ENCODE measurements around the gene PSMD3. TPM values are rescaled to one million over a fixed set of nuclear protein-coding genes. Genes with fewer than 3 reads are reported as not detected.

PSMD3 gene
- polyA plus RNA-seq, 2 donors: 48.9 to 79.6 TPM

GRCh38 chr17:40018211-40019121 lies 37.9 kb downstream of the PSMD3 start:
- Histone ChIP-seq H3K4me3 (ENCODE audit: low read depth in 1 of 2, low read length in 2 of 2) (no peak overlapping the region), H3K36me3 (ENCODE audit: control insufficient read depth in 2 of 2, insufficient read depth in 2 of 2, low read length in 1 of 2) (peaks cover 3 to 31% of the 10 kb centered on the region in 2 donors), H3K4me1 (ENCODE audit: control insufficient read depth in 2 of 2, insufficient read depth in 2 of 2, low read length in 1 of 2) (peaks cover 0 to 19% of the 10 kb centered on the region in 2 donors), H3K27me3 (ENCODE audit: control insufficient read depth in 1 of 2, insufficient read depth in 2 of 2, low read length in 2 of 2) (no peaks in the 10 kb centered on the region), H3K9me3 (ENCODE audit: control insufficient read depth in 2 of 2, insufficient read depth in 1 of 2, low read depth in 1 of 2, low read length in 1 of 2) (no peaks in the 10 kb centered on the region), H3K27ac (ENCODE audit: low read depth in 2 of 2, low read length in 1 of 2) (peak overlapping the region in 1 of 2 donors; percentile 20)
- 50 to 57% methylated on average over 15 of the region's 15 CpGs for WGBS, 2 donors

- WGBS, 2 donors: 80% methylated on average over 24 of the region's 24 CpGs
- H3K4me3 ChIP-seq (ENCODE audit: low read depth in 1 of 2, low read length in 2 of 2): no peak overlapping the region
- no peaks in the 10 kb centered on the region for H3K27me3 ChIP-seq (ENCODE audit: control insufficient read depth in 1 of 2, insufficient read depth in 2 of 2, low read length in 2 of 2)
- peaks cover 0 to 19% of the 10 kb centered on the region in 2 donors for H3K4me1 ChIP-seq (ENCODE audit: control insufficient read depth in 2 of 2, insufficient read depth in 2 of 2, low read length in 1 of 2)
- no peaks in the 10 kb centered on the region for H3K9me3 ChIP-seq (ENCODE audit: control insufficient read depth in 2 of 2, insufficient read depth in 1 of 2, low read depth in 1 of 2, low read length in 1 of 2)
- no peak overlapping the region for H3K27ac ChIP-seq (ENCODE audit: low read depth in 2 of 2, low read length in 1 of 2)
- peaks cover 3 to 32% of the 10 kb centered on the region in 2 donors for H3K36me3 ChIP-seq (ENCODE audit: control insufficient read depth in 2 of 2, insufficient read depth in 2 of 2, low read length in 1 of 2)
Measured at GRCh38 chr17:40019140-40019991, 38.8 kb downstream of the PSMD3 start.

- Histone ChIP-seq H3K36me3 (ENCODE audit: control insufficient read depth in 2 of 2, insufficient read depth in 2 of 2, low read length in 1 of 2) (peaks cover 3 to 32% of the 10 kb centered on the region in 2 donors), H3K9me3 (ENCODE audit: control insufficient read depth in 2 of 2, insufficient read depth in 1 of 2, low read depth in 1 of 2, low read length in 1 of 2) (no peaks in the 10 kb centered on the region), H3K27me3 (ENCODE audit: control insufficient read depth in 1 of 2, insufficient read depth in 2 of 2, low read length in 2 of 2) (no peaks in the 10 kb centered on the region), H3K4me3 (ENCODE audit: low read depth in 1 of 2, low read length in 2 of 2) (no peak overlapping the region), H3K27ac (ENCODE audit: low read depth in 2 of 2, low read length in 1 of 2) (no peak overlapping the region), H3K4me1 (ENCODE audit: control insufficient read depth in 2 of 2, insufficient read depth in 2 of 2, low read length in 1 of 2) (peaks cover 0 to 19% of the 10 kb centered on the region in 2 donors)
- 93% methylated on average over 13 of the region's 13 CpGs for WGBS, 2 donors
Measured at GRCh38 chr17:40020146-40020545, 39.5 kb downstream of the PSMD3 start.

GRCh38 chr17:40021451-40021971 lies 40.9 kb downstream of the PSMD3 start:
- 37 to 49% methylated on average over 9 of the region's 9 CpGs for WGBS, 2 donors
- H3K9me3 ChIP-seq (ENCODE audit: control insufficient read depth in 2 of 2, insufficient read depth in 1 of 2, low read depth in 1 of 2, low read length in 1 of 2): no peaks in the 10 kb centered on the region
- H3K36me3 ChIP-seq (ENCODE audit: control insufficient read depth in 2 of 2, insufficient read depth in 2 of 2, low read length in 1 of 2): peaks cover 3 to 33% of the 10 kb centered on the region in 2 donors
- H3K4me1 ChIP-seq (ENCODE audit: control insufficient read depth in 2 of 2, insufficient read depth in 2 of 2, low read length in 1 of 2): peaks cover 0 to 21% of the 10 kb centered on the region in 2 donors
- H3K27me3 ChIP-seq (ENCODE audit: control insufficient read depth in 1 of 2, insufficient read depth in 2 of 2, low read length in 2 of 2): no peaks in the 10 kb centered on the region
- peak overlapping the region; percentile 34 to 43 for H3K27ac ChIP-seq (ENCODE audit: low read depth in 2 of 2, low read length in 1 of 2)
- H3K4me3 ChIP-seq (ENCODE audit: low read depth in 1 of 2, low read length in 2 of 2): no peak overlapping the region

GRCh38 chr17:40022497-40022896 lies 41.9 kb downstream of the PSMD3 start:
- Histone ChIP-seq H3K27me3 (ENCODE audit: control insufficient read depth in 1 of 2, insufficient read depth in 2 of 2, low read length in 2 of 2) (no peaks in the 10 kb centered on the region), H3K27ac (ENCODE audit: low read depth in 2 of 2, low read length in 1 of 2) (no peak overlapping the region), H3K4me3 (ENCODE audit: low read depth in 1 of 2, low read length in 2 of 2) (no peak overlapping the region), H3K9me3 (ENCODE audit: control insufficient read depth in 2 of 2, insufficient read depth in 1 of 2, low read depth in 1 of 2, low read length in 1 of 2) (no peaks in the 10 kb centered on the region), H3K36me3 (ENCODE audit: control insufficient read depth in 2 of 2, insufficient read depth in 2 of 2, low read length in 1 of 2) (peaks cover 3 to 36% of the 10 kb centered on the region in 2 donors), H3K4me1 (ENCODE audit: control insufficient read depth in 2 of 2, insufficient read depth in 2 of 2, low read length in 1 of 2) (peaks cover 4 to 25% of the 10 kb centered on the region in 2 donors)
- 93 to 94% methylated on average over 9 of the region's 9 CpGs for WGBS, 2 donors

GRCh38 chr17:40022961-40023541 lies 42.4 kb downstream of the PSMD3 start:
- WGBS, 2 donors: 78 to 79% methylated on average over 19 of the region's 19 CpGs
- Histone ChIP-seq H3K9me3 (ENCODE audit: control insufficient read depth in 2 of 2, insufficient read depth in 1 of 2, low read depth in 1 of 2, low read length in 1 of 2) (no peaks in the 10 kb centered on the region), H3K27ac (ENCODE audit: low read depth in 2 of 2, low read length in 1 of 2) (no peak overlapping the region), H3K36me3 (ENCODE audit: control insufficient read depth in 2 of 2, insufficient read depth in 2 of 2, low read length in 1 of 2) (peaks cover 3 to 39% of the 10 kb centered on the region in 2 donors), H3K4me3 (ENCODE audit: low read depth in 1 of 2, low read length in 2 of 2) (no peak overlapping the region), H3K27me3 (ENCODE audit: control insufficient read depth in 1 of 2, insufficient read depth in 2 of 2, low read length in 2 of 2) (no peaks in the 10 kb centered on the region), H3K4me1 (ENCODE audit: control insufficient read depth in 2 of 2, insufficient read depth in 2 of 2, low read length in 1 of 2) (peaks cover 4 to 24% of the 10 kb centered on the region in 2 donors)

GRCh38 chr17:40023590-40024292 lies 43.1 kb downstream of the PSMD3 start:
- Histone ChIP-seq H3K27me3 (ENCODE audit: control insufficient read depth in 1 of 2, insufficient read depth in 2 of 2, low read length in 2 of 2) (no peaks in the 10 kb centered on the region), H3K9me3 (ENCODE audit: control insufficient read depth in 2 of 2, insufficient read depth in 1 of 2, low read depth in 1 of 2, low read length in 1 of 2) (no peaks in the 10 kb centered on the region), H3K36me3 (ENCODE audit: control insufficient read depth in 2 of 2, insufficient read depth in 2 of 2, low read length in 1 of 2) (peaks cover 3 to 40% of the 10 kb centered on the region in 2 donors), H3K4me3 (ENCODE audit: low read depth in 1 of 2, low read length in 2 of 2) (no peak overlapping the region), H3K27ac (ENCODE audit: low read depth in 2 of 2, low read length in 1 of 2) (no peak overlapping the region), H3K4me1 (ENCODE audit: control insufficient read depth in 2 of 2, insufficient read depth in 2 of 2, low read length in 1 of 2) (peaks cover 4 to 21% of the 10 kb centered on the region in 2 donors)
- 54 to 65% methylated on average over 10 of the region's 10 CpGs for WGBS, 2 donors

DNA sequence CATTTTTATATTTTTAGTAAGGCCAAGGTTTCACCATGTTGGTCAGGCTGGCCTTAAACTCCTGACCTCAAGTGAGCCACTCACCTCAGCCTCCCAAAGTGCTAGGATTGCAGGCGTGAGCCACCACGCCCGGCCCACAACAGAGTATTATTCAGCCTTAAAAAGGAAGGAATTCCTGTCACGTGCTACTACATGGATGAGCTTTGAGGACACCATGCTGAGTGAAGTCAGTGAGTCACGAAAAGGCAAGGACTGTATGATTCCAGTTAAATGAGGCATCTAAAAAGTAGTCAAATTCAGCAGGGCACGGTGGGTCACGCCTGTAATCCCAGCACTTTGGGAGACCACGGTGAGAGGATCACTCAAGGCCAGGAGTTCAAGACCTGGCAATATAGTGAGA lies 44.3 kb downstream of the PSMD3 start:
- WGBS, 2 donors: 85 to 88% methylated on average over 8 of the region's 8 CpGs
- Histone ChIP-seq H3K27ac (ENCODE audit: low read depth in 2 of 2, low read length in 1 of 2) (no peak overlapping the region), H3K27me3 (ENCODE audit: control insufficient read depth in 1 of 2, insufficient read depth in 2 of 2, low read length in 2 of 2) (no peaks in the 10 kb centered on the region), H3K36me3 (ENCODE audit: control insufficient read depth in 2 of 2, insufficient read depth in 2 of 2, low read length in 1 of 2) (peaks cover 0 to 40% of the 10 kb centered on the region in 2 donors), H3K9me3 (ENCODE audit: control insufficient read depth in 2 of 2, insufficient read depth in 1 of 2, low read depth in 1 of 2, low read length in 1 of 2) (no peaks in the 10 kb centered on the region), H3K4me1 (ENCODE audit: control insufficient read depth in 2 of 2, insufficient read depth in 2 of 2, low read length in 1 of 2) (peaks cover 4 to 21% of the 10 kb centered on the region in 2 donors), H3K4me3 (ENCODE audit: low read depth in 1 of 2, low read length in 2 of 2) (no peak overlapping the region)

All from esophagus (tissue), 2 donors.